Tibial nerve (tissue), 4 donors: ENCODE results near the gene PCBD1. TPM values are rescaled to one million over a fixed set of nuclear protein-coding genes. Genes with fewer than 3 reads are reported as not detected.

ENCODE experiments used
- DNase-seq, 2 donors: peaks; one replicate each; pipeline ENCODE4 v3.0.0-alpha.2; 2019; ENCODE audit warnings: low spot score in 2 of 2
- H3K27ac ChIP-seq, 4 donors: fragments of 200-600 bp; sonication (generic) in 3 of 4; one replicate each; pipeline ENCODE4 v1.5.1; 2017 to 2019; ENCODE audit warnings: mild to moderate bottlenecking in 1 of 4
- H3K27me3 ChIP-seq, 2 donors: fragments of 200-600 bp; sonication (generic) in 1 of 2; one replicate each; pipeline versions ENCODE4 v1.5.1 to v1.6.0; 2017 to 2019
- H3K36me3 ChIP-seq, 3 donors: fragments of 200-600 bp; sonication (generic); one replicate each; pipeline ENCODE4 v1.5.1; 2018 to 2019
- H3K4me1 ChIP-seq, 4 donors: fragments of 200-600 bp; sonication (generic) in 3 of 4; one replicate each; pipeline ENCODE4 v1.5.1; 2017 to 2019
- H3K4me3 ChIP-seq, 4 donors: fragments of 200-600 bp; sonication (generic) in 3 of 4; one replicate each; pipeline ENCODE4 v1.5.1; 2017 to 2019; ENCODE audit warnings: mild to moderate bottlenecking in 1 of 4, moderate library complexity in 1 of 4
- H3K9me3 ChIP-seq, 4 donors: fragments of 200-600 bp; sonication (generic) in 3 of 4; one replicate each; pipeline ENCODE4 v1.5.1; 2017 to 2019
- CTCF ChIP-seq, 5 experiments: fragments of 200-600 bp in 3 of 5; fragments of 450-650 bp in 2 of 5; sonication (generic) in 3 of 5; IDR thresholded peaks; one replicate each; pipeline ENCODE4 v1.5.1; 2016 to 2019; ENCODE audit warnings: antibody characterized with exemption in 5 of 5, mild to moderate bottlenecking in 3 of 5, moderate library complexity in 2 of 5
- EP300 ChIP-seq, 2 donors: sonication (generic); formaldehyde crosslinking; IDR thresholded peaks; one replicate each; pipeline ENCODE4 v1.6.1; 2017; ENCODE audit warnings: antibody characterized with exemption in 2 of 2, mild to moderate bottlenecking in 1 of 2
- POLR2A ChIP-seq, 2 donors: fragments of 450-650 bp; IDR thresholded peaks; one replicate each; pipeline ENCODE4 v1.6.1; 2017; ENCODE audit warnings: antibody characterized with exemption in 2 of 2, mild to moderate bottlenecking in 2 of 2, moderate library complexity in 2 of 2
- WGBS, 2 donors: methylation state at CpG; one replicate each; pipeline ENCODE4 v1.1.5; 2018; 5-methylcytosine and 5-hydroxymethylcytosine counted together
- total RNA-seq, 4 donors: library from RNA; depleted of rRNA; stranded (reverse); fragments of >200 nt; gene quantifications; one replicate each; pipeline ENCODE4 v1.1.0, GENCODE V29; 2016

PCBD1 gene
- total RNA-seq, 4 donors from 2014 or later, result 32.2 to 57.7 (median 39.1) TPM

DNA sequence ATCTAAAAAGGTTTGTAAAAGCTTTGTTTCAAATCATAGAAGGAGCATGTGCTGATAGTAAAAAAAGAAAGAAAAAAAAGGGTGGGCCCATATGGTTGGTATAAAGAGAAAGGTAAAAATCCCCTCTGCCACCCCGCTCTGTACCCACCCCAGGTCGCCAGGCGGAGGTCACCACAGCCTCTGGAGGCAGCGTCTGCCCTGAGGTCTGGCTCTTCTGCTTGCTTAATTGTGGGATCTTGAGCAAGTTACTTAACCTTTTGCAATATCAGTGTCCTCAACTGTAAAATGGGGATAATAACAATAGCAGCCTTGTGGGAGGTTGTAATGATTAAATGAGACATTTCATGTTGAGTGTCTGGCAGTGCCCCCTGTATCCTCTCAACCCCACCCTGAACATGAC is 10.7 kb upstream of the PCBD1 start:
- no peaks in the 10 kb centered on the region for H3K36me3 ChIP-seq
- H3K27me3 ChIP-seq, result no peaks in the 10 kb centered on the region
- no peak for TF ChIP-seq EP300 (IDR thresholded peaks at IDR 0.05)
- TF ChIP-seq CTCF (IDR thresholded peaks at IDR 0.05), result no peak
- no peak for TF ChIP-seq POLR2A (IDR thresholded peaks at IDR 0.05)
- H3K27ac ChIP-seq, result no peak overlapping the region
- no peaks in the 10 kb centered on the region for H3K9me3 ChIP-seq
- H3K4me1 ChIP-seq, result peaks cover 0 to 5% (median 0%) of the 10 kb centered on the region in 4 donors
- 80 to 85% methylated on average over 4 of the region's 4 CpGs for WGBS, 2 donors
- no peak for DNase-seq
- no peak overlapping the region for H3K4me3 ChIP-seq

GRCh38 chr10:70898687-70899086 is 10.3 kb upstream of the PCBD1 start:
- 86 to 87% methylated on average over 3 of the region's 3 CpGs for WGBS, 2 donors
- no peak for TF ChIP-seq CTCF (IDR thresholded peaks at IDR 0.05)
- no peak for TF ChIP-seq EP300 (IDR thresholded peaks at IDR 0.05)
- TF ChIP-seq POLR2A (IDR thresholded peaks at IDR 0.05), result no peak
- no peaks in the 10 kb centered on the region for H3K9me3 ChIP-seq

GRCh38 chr10:70896551-70896950 is 8.2 kb upstream of the PCBD1 start:
- Histone ChIP-seq H3K27me3 (no peaks in the 10 kb centered on the region), H3K9me3 (no peaks in the 10 kb centered on the region), H3K4me1 (no peaks in the 10 kb centered on the region), H3K4me3 (no peak overlapping the region), H3K27ac (no peak overlapping the region), H3K36me3 (no peaks in the 10 kb centered on the region)
- no peak for DNase-seq
- TF ChIP-seq EP300 (IDR thresholded peaks at IDR 0.05) (no peak), POLR2A (IDR thresholded peaks at IDR 0.05) (no peak), CTCF (IDR thresholded peaks at IDR 0.05) (no peak)
- 83 to 96% methylated on average over 1 of the region's 1 CpG for WGBS, 2 donors

More at GRCh38 chr10:70898687-70899086, 10.3 kb upstream of the PCBD1 start:
- H3K27me3 ChIP-seq, result no peaks in the 10 kb centered on the region
- no peak for DNase-seq
- no peak overlapping the region for H3K27ac ChIP-seq
- no peak overlapping the region for H3K4me3 ChIP-seq
- peaks cover 0 to 5% (median 0%) of the 10 kb centered on the region in 4 donors for H3K4me1 ChIP-seq
- H3K36me3 ChIP-seq, result no peaks in the 10 kb centered on the region

GRCh38 chr10:70894416-70894815 is 6.1 kb upstream of the PCBD1 start:
- Histone ChIP-seq H3K27me3 (no peaks in the 10 kb centered on the region), H3K9me3 (no peaks in the 10 kb centered on the region), H3K36me3 (no peaks in the 10 kb centered on the region), H3K27ac (no peak overlapping the region), H3K4me1 (no peaks in the 10 kb centered on the region), H3K4me3 (no peak overlapping the region)
- no peak for TF ChIP-seq CTCF (IDR thresholded peaks at IDR 0.05)
- TF ChIP-seq POLR2A (IDR thresholded peaks at IDR 0.05), result no peak
- TF ChIP-seq EP300 (IDR thresholded peaks at IDR 0.05), result no peak
- DNase-seq, result no peak
- WGBS, 2 donors, result 59 to 93% methylated on average over 2 of the region's 2 CpGs

DNA sequence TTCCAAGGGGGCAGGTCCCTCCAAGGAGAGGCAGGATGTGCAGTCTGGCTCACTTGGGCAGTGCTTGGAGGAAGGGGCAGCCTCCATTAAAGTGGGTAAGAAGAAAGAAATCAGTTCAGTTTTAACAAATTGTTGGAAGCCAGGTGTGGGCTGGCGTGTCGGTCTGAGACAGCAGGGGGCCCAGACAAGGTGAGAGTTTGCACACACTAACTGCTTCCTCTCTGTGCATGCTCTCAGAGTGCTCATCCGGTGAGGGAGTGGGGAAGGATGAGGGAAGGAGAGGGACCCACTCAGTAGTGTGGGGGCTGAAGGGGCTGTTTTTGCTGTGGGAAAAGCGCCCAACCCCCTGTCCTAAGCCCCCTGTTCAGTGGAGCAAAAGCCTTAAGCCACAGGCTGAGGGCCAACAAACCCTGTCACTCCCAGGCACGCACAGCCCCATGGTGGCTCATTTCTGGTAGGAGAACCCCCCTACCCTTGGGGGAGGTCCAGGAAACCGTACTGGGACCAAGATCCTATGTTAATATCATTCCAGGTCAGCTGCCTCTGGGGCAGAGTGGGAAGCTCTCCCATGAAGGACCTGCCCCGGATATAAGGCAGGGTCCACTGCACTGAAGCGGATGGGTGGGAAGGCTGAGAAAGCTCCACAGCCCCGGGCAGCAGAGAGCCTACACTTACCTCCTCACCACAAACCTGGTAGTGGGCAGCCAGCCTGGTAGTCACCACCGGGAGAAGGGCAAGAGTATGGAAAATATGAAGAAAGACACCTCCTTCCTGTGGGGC is 5.1 kb upstream of the PCBD1 start:
- no peaks in the 10 kb centered on the region for H3K27me3 ChIP-seq
- no peak for TF ChIP-seq EP300 (IDR thresholded peaks at IDR 0.05)
- no peak for TF ChIP-seq POLR2A (IDR thresholded peaks at IDR 0.05)
- TF ChIP-seq CTCF (IDR thresholded peaks at IDR 0.05), result no peak

More for the DNA sequence above, 5.1 kb upstream of the PCBD1 start:
- H3K27ac ChIP-seq, result no peak overlapping the region
- no peak for DNase-seq
- no peaks in the 10 kb centered on the region for H3K9me3 ChIP-seq
- no peak overlapping the region for H3K4me3 ChIP-seq
- H3K4me1 ChIP-seq, result peaks cover 0 to 8% (median 4%) of the 10 kb centered on the region in 4 donors
- H3K36me3 ChIP-seq, result no peaks in the 10 kb centered on the region
- 87 to 88% methylated on average over 10 of the region's 10 CpGs for WGBS, 2 donors
